Activated T-helper 17 cell treated with anti-CD3 and anti-CD28 coated beads, Interleukin-2, amount 50 U/mL, for 72 hours (primary cell): ENCODE data around the gene KANSL3. TPM values are rescaled to one million over a fixed set of nuclear protein-coding genes. Genes with fewer than 3 reads are reported as not detected.

ENCODE experiments used
- ATAC-seq: fragments of 150-1000 bp; cut with Tn5 transposase; replicated peaks from 2 replicates; pipeline ENCODE4 v1.10.0; 2021; ENCODE audit warnings: mild to moderate bottlenecking, moderate library complexity
- H3K27ac Mint-ChIP-seq: one replicate; pipeline ENCODE4 v1.8.0; 2022; ENCODE audit warnings: mixed read lengths
- H3K27me3 Mint-ChIP-seq: one replicate; pipeline ENCODE4 v1.8.0; 2022; ENCODE audit warnings: mixed read lengths
- H3K36me3 Mint-ChIP-seq: one replicate; pipeline ENCODE4 v1.8.0; 2022; ENCODE audit warnings: low read depth, mild to moderate bottlenecking, mixed read lengths
- H3K4me1 Mint-ChIP-seq: one replicate; pipeline ENCODE4 v1.8.0; 2022; ENCODE audit warnings: mixed read lengths
- H3K4me3 Mint-ChIP-seq: one replicate; pipeline ENCODE4 v1.8.0; 2022; ENCODE audit warnings: mild to moderate bottlenecking, mixed read lengths
- H3K9me3 Mint-ChIP-seq: one replicate; pipeline ENCODE4 v1.8.0; 2022; ENCODE audit warnings: mixed read lengths
- total RNA-seq, 2 donors: library from RNA; stranded (reverse); gene quantifications; one replicate each; pipeline ENCODE4 v1.2.3, GENCODE V29; 2022

KANSL3 gene
- total RNA-seq, 2 donors from 2014 or later, result 59.5 to 59.7 TPM

- H3K36me3 Mint-ChIP-seq, result peaks cover 62% of the 10 kb centered on the region
- H3K27me3 Mint-ChIP-seq, result no peaks in the 10 kb centered on the region
- no peak for ATAC-seq
- peak overlapping the region; percentile 93 for H3K4me3 Mint-ChIP-seq
- H3K4me1 Mint-ChIP-seq, result peaks cover 26% of the 10 kb centered on the region
- no peaks in the 10 kb centered on the region for H3K9me3 Mint-ChIP-seq
- peak overlapping the region; percentile 88 for H3K27ac Mint-ChIP-seq
Measured at GRCh38 chr2:96636551-96637171, 1.5 kb downstream of the KANSL3 start.

GRCh38 chr2:96633641-96634040 lies 4.5 kb downstream of the KANSL3 start:
- Mint-ChIP-seq H3K4me1 (peaks cover 31% of the 10 kb centered on the region), H3K36me3 (peaks cover 92% of the 10 kb centered on the region), H3K27ac (no peak overlapping the region), H3K9me3 (no peaks in the 10 kb centered on the region), H3K4me3 (no peak overlapping the region), H3K27me3 (no peaks in the 10 kb centered on the region)
- ATAC-seq, result no peak

GRCh38 chr2:96631804-96632435 lies 6.2 kb downstream of the KANSL3 start:
- peaks cover 99% of the 10 kb centered on the region for H3K36me3 Mint-ChIP-seq

GRCh38 chr2:96626553-96626942 lies 11.6 kb downstream of the KANSL3 start:
- no peaks in the 10 kb centered on the region for H3K27me3 Mint-ChIP-seq
- H3K27ac Mint-ChIP-seq, result no peak overlapping the region
- no peaks in the 10 kb centered on the region for H3K9me3 Mint-ChIP-seq
- peaks cover 16% of the 10 kb centered on the region for H3K4me1 Mint-ChIP-seq
- H3K4me3 Mint-ChIP-seq, result no peak overlapping the region
- peaks cover 94% of the 10 kb centered on the region for H3K36me3 Mint-ChIP-seq
- no peak for ATAC-seq

More at GRCh38 chr2:96631804-96632435, 6.2 kb downstream of the KANSL3 start:
- H3K27ac Mint-ChIP-seq, result no peak overlapping the region
- ATAC-seq, result no peak
- H3K4me3 Mint-ChIP-seq, result no peak overlapping the region
- no peaks in the 10 kb centered on the region for H3K27me3 Mint-ChIP-seq
- H3K9me3 Mint-ChIP-seq, result no peaks in the 10 kb centered on the region
- peaks cover 27% of the 10 kb centered on the region for H3K4me1 Mint-ChIP-seq

GRCh38 chr2:96625571-96626552 lies 12.2 kb downstream of the KANSL3 start:
- ATAC-seq, result no peak
- peaks cover 13% of the 10 kb centered on the region for H3K4me1 Mint-ChIP-seq
- no peaks in the 10 kb centered on the region for H3K27me3 Mint-ChIP-seq
- no peaks in the 10 kb centered on the region for H3K9me3 Mint-ChIP-seq
- no peak overlapping the region for H3K27ac Mint-ChIP-seq
- no peak overlapping the region for H3K4me3 Mint-ChIP-seq
- H3K36me3 Mint-ChIP-seq, result peaks cover 94% of the 10 kb centered on the region

GRCh38 chr2:96623116-96623515 lies 15.0 kb downstream of the KANSL3 start:
- Mint-ChIP-seq H3K36me3 (peaks cover 94% of the 10 kb centered on the region), H3K27me3 (no peaks in the 10 kb centered on the region), H3K4me3 (no peak overlapping the region), H3K4me1 (peaks cover 18% of the 10 kb centered on the region), H3K9me3 (no peaks in the 10 kb centered on the region), H3K27ac (no peak overlapping the region)
- no peak for ATAC-seq

GRCh38 chr2:96622544-96622943 lies 15.6 kb downstream of the KANSL3 start:
- Mint-ChIP-seq H3K27me3 (no peaks in the 10 kb centered on the region), H3K9me3 (no peaks in the 10 kb centered on the region), H3K4me3 (no peak overlapping the region), H3K27ac (no peak overlapping the region), H3K36me3 (peaks cover 94% of the 10 kb centered on the region), H3K4me1 (peaks cover 18% of the 10 kb centered on the region)
- no peak for ATAC-seq

- no peaks in the 10 kb centered on the region for H3K27me3 Mint-ChIP-seq
- ATAC-seq, result no peak
Measured at GRCh38 chr2:96618596-96619283, 19.4 kb downstream of the KANSL3 start.

GRCh38 chr2:96617012-96617411 lies 21.1 kb downstream of the KANSL3 start:
- peak; percentile 28 for ATAC-seq
- Mint-ChIP-seq H3K9me3 (no peaks in the 10 kb centered on the region), H3K27me3 (no peaks in the 10 kb centered on the region), H3K27ac (peak overlapping the region; percentile 90), H3K36me3 (peaks cover 92% of the 10 kb centered on the region), H3K4me3 (peak overlapping the region; percentile 66), H3K4me1 (peaks cover 19% of the 10 kb centered on the region)

More at GRCh38 chr2:96618596-96619283, 19.4 kb downstream of the KANSL3 start:
- Mint-ChIP-seq H3K4me3 (no peak overlapping the region), H3K9me3 (no peaks in the 10 kb centered on the region), H3K36me3 (peaks cover 91% of the 10 kb centered on the region), H3K4me1 (peaks cover 25% of the 10 kb centered on the region), H3K27ac (peak overlapping the region; percentile 77)

- peaks cover 19% of the 10 kb centered on the region for H3K4me1 Mint-ChIP-seq
Measured at GRCh38 chr2:96616535-96616934, 21.6 kb downstream of the KANSL3 start.

GRCh38 chr2:96616128-96616527 lies 22.0 kb downstream of the KANSL3 start:
- H3K27ac Mint-ChIP-seq, result peak overlapping the region; percentile 90

More at GRCh38 chr2:96616535-96616934, 21.6 kb downstream of the KANSL3 start:
- Mint-ChIP-seq H3K27me3 (no peaks in the 10 kb centered on the region), H3K9me3 (no peaks in the 10 kb centered on the region), H3K36me3 (peaks cover 93% of the 10 kb centered on the region), H3K4me3 (peak overlapping the region; percentile 66), H3K27ac (peak overlapping the region; percentile 90)
- ATAC-seq, result no peak

GRCh38 chr2:96608469-96609455 lies 29.4 kb downstream of the KANSL3 start:
- Mint-ChIP-seq H3K9me3 (no peaks in the 10 kb centered on the region), H3K27ac (peak overlapping the region; percentile 34), H3K4me1 (no peaks in the 10 kb centered on the region), H3K4me3 (no peak overlapping the region), H3K36me3 (peaks cover 99% of the 10 kb centered on the region), H3K27me3 (no peaks in the 10 kb centered on the region)
- no peak for ATAC-seq

More at GRCh38 chr2:96616128-96616527, 22.0 kb downstream of the KANSL3 start:
- peaks cover 93% of the 10 kb centered on the region for H3K36me3 Mint-ChIP-seq
- no peaks in the 10 kb centered on the region for H3K9me3 Mint-ChIP-seq
- peaks cover 19% of the 10 kb centered on the region for H3K4me1 Mint-ChIP-seq
- ATAC-seq, result no peak
- H3K4me3 Mint-ChIP-seq, result peak overlapping the region; percentile 66
- H3K27me3 Mint-ChIP-seq, result no peaks in the 10 kb centered on the region

- Mint-ChIP-seq H3K27ac (no peak overlapping the region), H3K36me3 (peaks cover 100% of the 10 kb centered on the region)
Measured at GRCh38 chr2:96604104-96604503, 34.0 kb downstream of the KANSL3 start.

More at GRCh38 chr2:96604104-96604503, 34.0 kb downstream of the KANSL3 start:
- no peaks in the 10 kb centered on the region for H3K9me3 Mint-ChIP-seq
- no peak overlapping the region for H3K4me3 Mint-ChIP-seq
- ATAC-seq, result no peak
- H3K4me1 Mint-ChIP-seq, result peaks cover 16% of the 10 kb centered on the region
- no peaks in the 10 kb centered on the region for H3K27me3 Mint-ChIP-seq
